GM18868 (cell line): Measurements from ENCODE around the gene BRD3.

Experiments used
- ATAC-seq: cut with Tn5 transposase; IDR thresholded peaks from one replicate; pipeline ENCODE4 v1.9.1; 2021; ENCODE audit warnings: mild to moderate bottlenecking, moderate library complexity; ENCODE audit not compliant: unreplicated experiment

BRD3 gene

DNA sequence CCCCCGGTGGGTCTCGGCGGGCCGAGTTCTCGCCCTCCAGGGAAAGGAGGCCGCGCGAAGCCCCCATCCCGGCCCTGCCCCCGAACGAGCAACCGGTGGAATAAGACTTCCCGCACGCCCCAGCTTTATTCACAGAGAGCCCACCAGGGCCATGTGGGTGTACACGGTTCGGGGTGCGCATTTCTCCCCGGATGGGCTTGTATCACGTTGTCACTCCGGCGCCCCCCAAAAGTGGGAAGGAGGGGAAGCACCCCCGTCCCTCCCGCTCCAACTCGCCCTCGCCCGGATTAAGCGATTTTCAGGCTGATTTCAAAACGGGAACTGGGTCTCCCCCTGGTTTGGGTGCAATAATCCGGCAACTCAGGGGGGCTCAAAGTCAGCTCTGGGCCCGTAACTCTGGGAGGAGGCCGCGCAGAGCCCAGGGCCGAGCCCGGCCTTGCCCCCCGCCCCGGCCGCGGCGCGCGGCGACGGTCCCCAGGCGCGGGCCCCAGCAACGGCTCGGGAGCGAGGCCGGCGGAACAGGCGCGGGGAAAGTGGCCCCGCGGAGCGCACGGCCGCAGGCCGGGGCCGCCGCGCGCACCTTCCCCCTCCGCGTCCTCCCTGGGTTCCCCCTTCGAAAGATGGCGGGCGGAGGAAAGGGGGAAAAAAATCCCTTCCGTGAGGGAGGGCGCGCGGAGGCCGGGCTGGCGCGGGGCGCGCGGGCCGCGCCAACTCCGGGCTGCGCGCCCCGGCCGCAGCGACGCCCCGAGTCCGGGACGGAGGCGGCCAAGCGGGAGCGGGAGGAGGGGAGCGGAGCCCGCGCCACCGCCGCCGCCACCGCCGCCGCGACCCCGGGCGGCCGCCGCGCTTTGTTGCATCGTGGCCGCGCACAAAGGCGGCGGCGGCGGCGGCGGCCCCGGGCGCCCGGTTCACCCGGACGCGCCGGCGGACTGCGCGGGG is 644 bp downstream of the BRD3 start:
- ATAC-seq: peak; percentile 21

DNA sequence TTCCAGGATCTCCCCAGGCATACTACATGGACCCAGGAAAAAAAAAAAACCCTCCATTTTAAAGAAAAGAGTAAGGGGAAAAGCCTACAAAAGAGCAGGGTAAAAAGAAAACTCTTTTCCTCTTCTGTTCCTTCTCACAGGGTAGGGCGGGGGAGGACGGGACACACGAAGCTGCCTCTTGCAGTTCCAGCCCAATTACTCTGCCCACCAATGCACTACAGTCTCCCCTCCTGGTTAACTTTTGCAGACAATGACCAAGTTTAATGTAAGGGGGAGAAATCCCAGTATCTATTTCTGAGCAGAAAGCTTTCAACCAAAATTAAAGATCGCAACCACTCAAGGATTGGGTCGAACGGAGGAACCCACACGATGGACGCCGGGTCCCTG is 1.3 kb downstream of the BRD3 start:
- ATAC-seq: no peak

DNA sequence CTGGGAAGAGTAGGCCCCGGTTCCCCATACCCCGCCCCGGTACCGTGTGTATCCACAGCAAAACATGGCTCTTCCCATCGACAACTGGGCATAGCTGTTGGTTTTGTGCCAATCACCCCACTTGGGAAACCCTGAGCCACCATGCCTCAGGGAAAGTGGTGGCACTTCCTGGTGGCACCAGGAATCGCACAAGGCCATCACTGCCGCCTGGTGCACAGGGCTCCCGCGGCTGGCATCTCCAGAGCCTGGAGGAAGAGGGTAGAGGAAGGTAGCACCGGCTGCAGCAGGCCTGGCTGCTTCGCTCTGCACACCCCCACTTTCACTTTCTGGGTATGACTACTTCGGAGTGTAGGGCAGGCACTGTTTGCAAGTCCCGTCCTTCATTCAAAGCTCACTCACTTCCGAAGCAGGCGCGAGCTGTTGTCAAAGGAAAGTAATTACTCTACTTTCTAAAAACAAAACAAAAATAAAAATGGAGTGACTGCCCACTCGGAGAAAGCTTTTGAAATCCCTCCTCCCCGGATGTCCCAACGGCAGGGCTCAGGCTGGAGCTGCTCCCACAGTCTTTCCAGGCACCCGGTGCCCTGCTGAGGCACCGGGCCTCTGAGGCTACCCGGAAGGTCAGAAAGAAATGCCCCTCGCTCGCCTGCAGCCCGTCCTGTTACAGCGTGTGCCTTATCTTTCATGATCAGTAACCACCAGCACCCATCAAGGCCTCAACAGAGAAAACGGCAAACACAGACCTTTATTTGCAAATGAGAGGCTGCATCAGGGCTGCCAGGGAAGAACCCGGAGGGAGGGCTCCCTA is 2.0 kb downstream of the BRD3 start:
- peak; percentile 27 for ATAC-seq

- no peak for ATAC-seq
Observed at GRCh38 chr9:134064711-134065110, 3.1 kb downstream of the BRD3 start.

- no peak for ATAC-seq
Observed at GRCh38 chr9:134063571-134064450, 4.0 kb downstream of the BRD3 start.

DNA sequence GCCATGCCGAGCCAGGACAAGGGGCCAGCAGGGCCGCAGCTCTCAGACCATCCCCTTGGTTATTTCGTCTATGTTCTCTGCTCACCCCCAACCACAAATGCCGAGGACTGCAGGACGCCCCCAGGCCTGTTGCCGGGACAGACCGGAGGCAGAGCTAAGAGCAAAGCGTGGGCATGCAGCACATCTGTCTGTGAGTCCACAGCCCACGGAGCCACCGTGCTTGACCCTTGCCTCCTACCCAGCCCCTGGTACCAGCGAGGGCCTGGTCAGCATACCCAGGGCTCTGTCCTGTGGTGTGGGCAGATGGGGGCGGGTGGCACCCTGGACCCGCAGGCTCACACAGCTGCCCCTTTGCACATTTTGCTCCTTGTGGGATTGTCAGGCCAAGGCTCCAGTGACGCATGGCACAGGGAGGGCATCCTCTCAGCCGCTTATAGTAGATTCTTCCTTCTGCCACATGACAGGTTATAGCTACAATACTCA is 4.7 kb downstream of the BRD3 start:
- no peak for ATAC-seq

- no peak for ATAC-seq
Observed at GRCh38 chr9:134062461-134063087, 5.3 kb downstream of the BRD3 start.

- no peak for ATAC-seq
Observed at GRCh38 chr9:134061688-134062371, 6.0 kb downstream of the BRD3 start.

DNA sequence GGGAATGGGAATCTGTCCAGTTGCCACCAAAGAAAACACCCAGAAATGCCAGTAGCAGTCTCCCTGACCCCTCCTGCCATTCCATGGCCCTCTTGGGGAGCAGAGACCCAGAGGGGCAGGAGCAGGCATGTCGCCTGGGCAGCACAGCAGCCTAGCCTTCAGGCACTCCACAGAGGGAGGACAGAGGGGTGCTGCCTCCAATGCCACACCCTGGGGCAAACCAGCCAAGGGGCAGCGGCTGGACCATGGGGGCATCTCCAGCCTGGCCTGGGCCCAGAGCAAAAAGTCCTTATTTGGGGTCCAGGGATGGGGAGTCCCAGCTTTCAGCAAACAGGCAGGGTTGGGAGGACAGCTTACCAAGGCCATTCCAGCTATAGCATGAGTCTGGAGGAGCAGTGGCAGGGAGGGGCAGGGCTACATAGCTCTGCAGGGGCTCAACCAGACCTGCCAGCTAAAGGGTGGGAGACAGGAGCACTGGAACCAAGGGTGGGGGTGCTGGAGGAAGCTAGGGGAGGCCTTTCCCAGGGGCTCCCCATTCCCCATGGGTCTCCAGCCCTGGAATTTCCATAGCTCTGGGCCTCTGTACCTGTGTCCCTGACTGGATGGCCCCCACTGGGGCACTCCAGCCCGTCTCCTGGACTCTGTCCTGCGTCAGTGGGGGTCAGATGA is 6.7 kb downstream of the BRD3 start:
- no peak for ATAC-seq

DNA sequence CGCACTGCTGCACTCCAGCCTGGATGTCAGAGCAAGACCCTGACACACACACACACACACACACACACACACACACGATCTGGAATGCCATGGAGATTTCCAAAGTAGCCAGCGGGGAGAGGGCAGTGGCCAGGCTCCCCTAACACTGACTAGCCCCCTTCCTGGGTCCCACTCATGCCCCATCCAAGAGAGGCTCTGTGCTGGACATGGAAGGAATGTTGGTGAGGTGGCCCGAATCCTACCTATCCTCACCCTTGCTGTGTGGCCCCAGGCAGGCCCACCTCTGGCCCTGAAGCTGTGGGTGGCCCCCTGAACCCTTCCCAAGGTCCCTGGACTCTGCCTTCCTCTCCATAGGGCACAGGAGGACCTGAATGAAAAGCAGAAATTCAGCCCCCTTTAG is 7.3 kb downstream of the BRD3 start:
- ATAC-seq: no peak

- ATAC-seq: peak; percentile 89
Observed at GRCh38 chr9:134059661-134060395, 8.0 kb downstream of the BRD3 start.

- ATAC-seq: no peak
Observed at GRCh38 chr9:134059188-134059641, 8.6 kb downstream of the BRD3 start.

- ATAC-seq: no peak
Observed at GRCh38 chr9:134058716-134059115, 9.1 kb downstream of the BRD3 start.

DNA sequence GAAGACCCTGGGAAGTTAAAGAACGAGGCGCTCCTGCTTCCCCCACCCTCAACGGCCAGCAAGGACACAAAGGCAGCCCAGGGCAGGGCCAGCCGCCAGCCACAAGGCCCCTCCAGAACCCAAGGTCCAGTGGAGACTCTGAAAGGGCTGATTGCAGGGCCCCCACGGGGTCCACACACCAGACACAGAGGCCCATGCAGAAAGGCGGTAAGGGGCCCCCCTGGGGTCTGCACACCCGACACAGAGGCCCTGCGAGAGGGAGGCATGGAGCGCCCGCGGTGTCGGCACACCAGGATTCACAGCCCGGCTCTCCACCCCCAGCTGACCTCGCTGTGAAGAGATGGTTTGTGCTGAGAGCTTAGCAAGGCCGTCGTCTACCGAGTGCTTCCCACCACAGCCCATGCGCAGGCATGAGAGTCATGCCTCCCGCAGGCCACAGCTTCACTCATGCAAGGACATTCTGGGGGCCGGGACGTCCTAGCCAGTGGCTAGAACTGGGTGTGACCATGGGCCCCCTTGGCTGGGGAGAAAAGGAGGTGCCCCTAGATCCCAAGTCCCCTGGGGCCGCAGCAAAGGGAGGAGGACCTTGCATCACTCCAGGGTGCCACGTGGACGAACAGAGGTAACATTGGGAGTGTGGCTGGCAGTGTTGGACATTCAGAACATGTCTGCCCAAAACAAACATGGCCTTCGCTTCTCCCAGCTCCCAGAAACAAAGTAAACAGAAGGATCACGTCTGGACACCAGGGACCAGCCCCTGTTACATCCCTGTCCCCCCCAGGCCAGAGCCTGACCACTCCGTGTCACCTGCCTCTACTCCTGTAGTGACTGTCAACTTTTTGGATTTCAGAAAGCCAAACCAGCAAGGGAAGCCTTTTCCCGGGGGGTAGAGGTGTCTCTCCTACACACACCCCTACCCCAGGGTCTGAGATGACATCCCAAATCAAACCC is 9.8 kb downstream of the BRD3 start:
- ATAC-seq: no peak

GRCh38 chr9:134057307-134057657 is 10.5 kb downstream of the BRD3 start:
- ATAC-seq: no peak

DNA sequence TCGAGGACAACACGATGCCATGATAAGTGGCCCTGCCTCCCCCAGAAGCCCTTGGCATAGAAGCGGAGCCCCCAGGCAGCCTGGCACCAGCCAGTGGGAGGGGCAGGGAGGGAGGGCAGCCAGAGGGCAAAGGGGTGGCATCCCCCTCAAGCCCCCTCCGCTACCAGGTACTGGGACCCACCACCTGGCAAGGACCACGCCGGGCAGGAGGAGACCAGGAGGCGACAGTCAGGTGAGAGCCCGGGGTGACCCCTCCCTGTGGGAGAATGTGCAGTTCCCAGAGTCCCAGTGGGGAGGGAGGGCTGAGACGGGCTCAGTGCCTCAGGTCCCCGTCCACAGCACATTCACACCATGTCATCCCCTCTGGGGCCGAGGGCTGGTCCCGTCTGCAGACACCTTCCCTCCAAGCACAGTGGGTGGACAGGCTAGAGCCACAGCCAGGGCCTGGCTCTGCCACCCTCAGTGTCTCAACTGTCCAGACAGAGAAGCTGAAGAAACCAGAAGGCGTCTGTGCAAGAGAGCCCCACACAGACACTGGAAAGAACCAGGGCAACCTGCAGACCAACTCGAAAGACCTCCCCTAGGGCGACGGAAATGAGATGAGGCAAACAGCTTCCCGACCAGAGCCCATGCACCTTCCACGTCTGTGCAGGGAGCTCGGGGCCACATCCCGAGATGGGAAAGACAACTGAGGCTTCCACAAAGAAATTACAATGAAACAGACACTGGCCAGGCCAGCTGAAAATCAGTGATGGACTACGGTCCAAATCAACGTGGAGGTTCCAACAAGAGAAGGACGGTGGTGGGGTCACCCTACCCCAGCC is 11.1 kb downstream of the BRD3 start:
- ATAC-seq: no peak
